OCI-LY7 (cell line): ENCODE data around the gene KRTDAP. TPM values are rescaled to one million over a fixed set of nuclear protein-coding genes. Genes with fewer than 3 reads are reported as not detected.

Experiments
- BruUV-seq: library from RNA; stranded (reverse); fragments of 400-500 nt; replicated peaks from 2 replicates; lab custom pipeline; 2021; lab: Mats Ljungman, UMichigan
- CTCF ChIA-PET: fragments of 300-600 bp; sonication (Branson Sonifier 250); formaldehyde crosslinking; loops from one replicate; lab custom pipeline; 2022; ENCODE audit warnings: antibody characterized with exemption; ENCODE audit not compliant: unreplicated experiment; lab: Charles Lee
- POLR2A ChIA-PET: fragments of 300-600 bp; sonication (Branson Sonifier 250); formaldehyde crosslinking; loops from one replicate; lab custom pipeline; 2022; ENCODE audit warnings: antibody characterized with exemption; lab: Charles Lee
- DNase-seq: peaks from one replicate; pipeline ENCODE4 v3.0.0-alpha.2; 2015; ENCODE audit warnings: low spot score
- H2AFZ ChIP-seq: fragments of 200-600 bp; sonication (generic), shearing (Covaris generic); 2 replicates; pipeline ENCODE4 v1.6.1; 2014; ENCODE audit warnings: mild to moderate bottlenecking, antibody characterized with exemption, low read length, moderate library complexity
- H3K27ac ChIP-seq: fragments of 200-600 bp; sonication (generic); 2 replicates; pipeline ENCODE4 v1.5.1; 2014; ENCODE audit warnings: mixed run types, low read depth, mild to moderate bottlenecking, moderate library complexity, low read length, inconsistent platforms; ENCODE audit not compliant: poor library complexity, severe bottlenecking
- H3K36me3 ChIP-seq: fragments of 200-600 bp; sonication (generic); 2 replicates; pipeline ENCODE4 v1.6.1; 2014; ENCODE audit warnings: mild to moderate bottlenecking, antibody characterized with exemption, low read length, moderate library complexity, mixed read lengths; ENCODE audit not compliant: insufficient read depth
- H3K4me1 ChIP-seq: fragments of 200-600 bp; sonication (generic); 2 replicates; pipeline ENCODE4 v1.5.1; 2014; ENCODE audit warnings: mild to moderate bottlenecking, low read length; ENCODE audit not compliant: insufficient read depth, poor library complexity, severe bottlenecking
- H3K4me2 ChIP-seq: fragments of 200-600 bp; sonication (generic); 2 replicates; pipeline ENCODE4 v1.6.1; 2014; ENCODE audit warnings: mild to moderate bottlenecking, low read length
- H3K4me3 ChIP-seq: fragments of 200-600 bp; sonication (generic); 2 replicates; pipeline ENCODE4 v1.5.1; 2014; ENCODE audit warnings: mild to moderate bottlenecking, low read depth, low read length; ENCODE audit not compliant: poor library complexity, severe bottlenecking
- H3K79me2 ChIP-seq: fragments of 200-600 bp; sonication (generic); 2 replicates; pipeline ENCODE4 v1.6.1; 2016; ENCODE audit warnings: low read depth, mild to moderate bottlenecking, low read length, moderate library complexity, mixed read lengths; ENCODE audit not compliant: insufficient read depth
- H3K9me2 ChIP-seq: fragments of 200-600 bp; sonication (generic); 2 replicates; pipeline ENCODE4 v1.6.1; 2016; ENCODE audit warnings: mild to moderate bottlenecking, low read length, mixed read lengths; ENCODE audit not compliant: insufficient read depth
- H3K9me3 ChIP-seq: fragments of 200-600 bp; sonication (generic); 2 replicates; pipeline ENCODE4 v1.6.1; 2014; ENCODE audit warnings: mild to moderate bottlenecking, mixed run types, low read length, mixed read lengths
- H4K20me1 ChIP-seq: fragments of 200-600 bp; sonication (generic); 2 replicates; pipeline ENCODE4 v1.6.1; 2014; ENCODE audit warnings: mild to moderate bottlenecking, antibody characterized with exemption, low read length, moderate library complexity, mixed read lengths; ENCODE audit not compliant: insufficient read depth
- CTCF ChIP-seq: fragments of 200-600 bp; sonication (generic); conservative IDR thresholded peaks from 2 replicates; pipeline ENCODE4 v1.5.1; 2014; ENCODE audit warnings: mild to moderate bottlenecking, antibody characterized with exemption, low read length, moderate library complexity, mixed read lengths
- EZH2phosphoT487 ChIP-seq: fragments of 200-600 bp; sonication (generic); IDR thresholded peaks from 2 replicates; pipeline ENCODE4 v1.6.1; 2018; ENCODE audit warnings: low read depth, borderline replicate concordance, mild to moderate bottlenecking, mixed run types, antibody characterized with exemption, low read length, moderate library complexity, mixed read lengths
- intact Hi-C: fragments of 100-400 bp; cut with micrococcal nuclease; formaldehyde crosslinking; loops from one replicate; pipeline ENCODE4 v1.10.0; 2022; ENCODE audit not compliant: unreplicated experiment
- total RNA-seq, 2 experiments: library from RNA; depleted of rRNA in 1 of 2; stranded (reverse); fragments of >200 nt in 1 of 2; shearing (Covaris generic) in 1 of 2; gene quantifications; 2 replicates each; pipeline ENCODE4 v1.2.3, GENCODE V29; 2014 to 2022

The KRTDAP gene
- total RNA-seq, 2 experiments from 2014 or later, result not detected

- ChIA-PET POLR2A (no interaction called here), CTCF (no interaction called here)
- H2AFZ ChIP-seq, result no peak overlapping the region
- H3K36me3 ChIP-seq, result no peaks in the 10 kb centered on the region
- no peaks in the 10 kb centered on the region for H3K79me2 ChIP-seq
- no peak for DNase-seq
- no peak overlapping the region for H3K27ac ChIP-seq
- no peaks in the 10 kb centered on the region for H3K9me2 ChIP-seq
- no peaks in the 10 kb centered on the region for H4K20me1 ChIP-seq
- H3K4me3 ChIP-seq, result no peak overlapping the region
- BruUV-seq, result no TSS peak
- H3K4me1 ChIP-seq, result no peaks in the 10 kb centered on the region
- intact Hi-C loops, result no loop called here
- H3K4me2 ChIP-seq, result no peak overlapping the region
- H3K9me3 ChIP-seq, result no peaks in the 10 kb centered on the region
- TF ChIP-seq CTCF (no peak), EZH2phosphoT487 (no peak)
These were observed 32.6 kb upstream of the KRTDAP start for GRCh38 chr19:35522745-35523327.

- no peaks in the 10 kb centered on the region for H3K79me2 ChIP-seq
- no peaks in the 10 kb centered on the region for H3K4me1 ChIP-seq
- ChIA-PET CTCF (no interaction called here), POLR2A (no interaction called here)
- H3K9me2 ChIP-seq, result no peaks in the 10 kb centered on the region
- no peak for TF ChIP-seq CTCF
- no peak for TF ChIP-seq EZH2phosphoT487
- H2AFZ ChIP-seq, result no peak overlapping the region
- no peak overlapping the region for H3K27ac ChIP-seq
- no peak overlapping the region for H3K4me3 ChIP-seq
- intact Hi-C loops, result no loop called here
- no peaks in the 10 kb centered on the region for H3K36me3 ChIP-seq
- no peaks in the 10 kb centered on the region for H4K20me1 ChIP-seq
- no peak overlapping the region for H3K4me2 ChIP-seq
- BruUV-seq, result no TSS peak
- H3K9me3 ChIP-seq, result no peaks in the 10 kb centered on the region
- DNase-seq, result no peak
These were observed 31.0 kb upstream of the KRTDAP start for GRCh38 chr19:35521124-35521743.

- intact Hi-C loops, result no loop called here
- H3K9me2 ChIP-seq, result no peaks in the 10 kb centered on the region
- H3K4me3 ChIP-seq, result no peak overlapping the region
- no TSS peak for BruUV-seq
- H3K9me3 ChIP-seq, result no peaks in the 10 kb centered on the region
- H4K20me1 ChIP-seq, result no peaks in the 10 kb centered on the region
- no peak for TF ChIP-seq CTCF
- no peak for TF ChIP-seq EZH2phosphoT487
- no peak for DNase-seq
- H3K27ac ChIP-seq, result no peak overlapping the region
- no peaks in the 10 kb centered on the region for H3K79me2 ChIP-seq
- no peaks in the 10 kb centered on the region for H3K4me1 ChIP-seq
- POLR2A ChIA-PET, result no interaction called here
- no peaks in the 10 kb centered on the region for H3K36me3 ChIP-seq
- no peak overlapping the region for H3K4me2 ChIP-seq
- no peak overlapping the region for H2AFZ ChIP-seq
- CTCF ChIA-PET, result no interaction called here
These were observed 29.0 kb upstream of the KRTDAP start for GRCh38 chr19:35519291-35519690.
